Limb (tissue), 2 donors: ENCODE measurements around the gene CDH23.

Experiments used
- DNase-seq, 2 donors: peaks; one replicate each; pipeline ENCODE4 v3.0.0-alpha.2; 2016; ENCODE audit errors: extremely low spot score in 2 of 2

CDH23 gene

GRCh38 chr10:71719042-71719441 lies 322.3 kb downstream of the CDH23 start:
- no peak for DNase-seq

GRCh38 chr10:71719464-71720201 lies 322.9 kb downstream of the CDH23 start, which contains the start of gene C10orf105:
C10orf105 (minus strand) TSS chr10:71719778; CDS start chr10:71716337, 3,441 bp downstream.
- no peak for DNase-seq

- DNase-seq: no peak
These were observed 323.6 kb downstream of the CDH23 start for GRCh38 chr10:71720288-71720687.

- no peak for DNase-seq
These were observed 324.6 kb downstream of the CDH23 start for GRCh38 chr10:71721313-71721712.

- no peak for DNase-seq
These were observed 326.1 kb downstream of the CDH23 start for GRCh38 chr10:71722849-71723248.

GRCh38 chr10:71723311-71723710 lies 326.6 kb downstream of the CDH23 start:
- no peak for DNase-seq

- no peak for DNase-seq
These were observed 327.8 kb downstream of the CDH23 start for GRCh38 chr10:71724539-71724938.

- DNase-seq: no peak
These were observed 328.5 kb downstream of the CDH23 start for GRCh38 chr10:71725249-71725648.

- DNase-seq: no peak
These were observed 329.4 kb downstream of the CDH23 start for GRCh38 chr10:71725998-71726579.

- DNase-seq: no peak
These were observed 329.9 kb downstream of the CDH23 start for GRCh38 chr10:71726580-71727104.

GRCh38 chr10:71727105-71727737 lies 330.5 kb downstream of the CDH23 start:
- no peak for DNase-seq

- peak in 1 of 2 donors; percentile 62 for DNase-seq
These were observed 331.3 kb downstream of the CDH23 start for GRCh38 chr10:71727738-71728737.

- peak in 1 of 2 donors; percentile 58 for DNase-seq
These were observed 332.5 kb downstream of the CDH23 start for GRCh38 chr10:71729161-71729636.

- no peak for DNase-seq
These were observed 335.1 kb downstream of the CDH23 start for GRCh38 chr10:71731791-71732190.

- no peak for DNase-seq
These were observed 338.1 kb downstream of the CDH23 start for GRCh38 chr10:71734797-71735196.

- DNase-seq: no peak
These were observed 339.2 kb downstream of the CDH23 start for GRCh38 chr10:71735709-71736569.

GRCh38 chr10:71736570-71736952 lies 339.8 kb downstream of the CDH23 start:
- DNase-seq: no peak

GRCh38 chr10:71737001-71737833 lies 340.5 kb downstream of the CDH23 start:
- no peak for DNase-seq

- no peak for DNase-seq
These were observed 341.1 kb downstream of the CDH23 start for GRCh38 chr10:71737834-71738197.
